ENCODE measurements around the gene PALB2.
"Not testable (repeated sequence)": the region's sequence is repeated elsewhere in the genome, so short reads cannot be mapped to it uniquely, and the experiment has no call there.

PALB2 gene

DNA sequence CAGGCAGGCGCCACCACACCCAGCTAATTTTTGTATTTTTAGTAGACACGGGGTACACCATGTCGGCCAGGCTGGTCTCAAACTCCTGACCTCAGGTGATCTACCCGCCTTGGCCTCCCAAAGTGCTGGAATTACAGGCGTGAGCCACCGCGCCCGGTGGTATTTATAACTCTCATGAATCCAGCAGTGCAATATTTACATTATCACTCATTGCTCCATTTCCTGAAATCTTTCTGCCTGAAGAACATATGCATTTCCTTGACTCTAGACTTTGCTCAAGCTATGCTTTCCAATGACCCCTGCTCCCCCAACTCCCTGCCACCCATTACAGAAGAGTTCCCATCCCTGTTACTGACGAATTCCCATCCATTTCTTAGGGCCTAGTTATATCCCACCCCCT is 25.3 kb downstream of the PALB2 start:
- H3K36me3 ChIP-seq (replicated peaks), result peaks cover 49% of the 10 kb centered on the region
- in situ Hi-C loops (cut with MboI; ENCODE audit: low sequenced_read_pairs), result no loop called here
- DNase-seq (ENCODE audit: low spot score in 2 of 2), result no peak
- H3K27me3 ChIP-seq (ENCODE audit: low read depth), result no peaks in the 10 kb centered on the region
- H3K4me3 ChIP-seq, result no peak overlapping the region
- no peaks in the 10 kb centered on the region for H3K4me1 ChIP-seq
- H3K9me3 ChIP-seq, result no peaks in the 10 kb centered on the region

DNA sequence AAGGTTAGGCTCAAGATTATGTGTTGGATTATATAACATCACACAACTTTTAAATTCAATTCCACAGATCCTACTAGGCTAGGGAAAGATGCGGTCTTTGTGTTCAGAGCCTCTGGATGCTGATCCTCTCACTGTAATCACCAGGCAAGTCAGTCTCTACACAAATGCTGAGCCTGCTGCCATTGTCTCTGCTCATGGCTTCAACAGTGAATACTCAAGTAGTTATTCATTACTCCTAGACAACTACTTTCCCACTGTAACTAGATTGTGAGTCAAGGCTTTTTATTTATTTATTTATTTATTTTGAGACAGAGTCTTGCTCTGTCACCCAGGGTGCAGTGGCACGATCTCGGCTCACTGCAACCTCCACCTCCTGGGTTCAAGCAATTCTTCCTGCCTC is 29.2 kb downstream of the PALB2 start:
- Histone ChIP-seq H3K36me3 (replicated peaks) (peaks cover 31% of the 10 kb centered on the region), H3K4me1 (no peaks in the 10 kb centered on the region), H3K4me3 (no peak overlapping the region), H3K27me3 (ENCODE audit: low read depth) (no peaks in the 10 kb centered on the region), H3K9me3 (no peaks in the 10 kb centered on the region)
- in situ Hi-C loops (cut with MboI; ENCODE audit: low sequenced_read_pairs), result no loop called here
- no peak for DNase-seq (ENCODE audit: low spot score in 2 of 2)

DNA sequence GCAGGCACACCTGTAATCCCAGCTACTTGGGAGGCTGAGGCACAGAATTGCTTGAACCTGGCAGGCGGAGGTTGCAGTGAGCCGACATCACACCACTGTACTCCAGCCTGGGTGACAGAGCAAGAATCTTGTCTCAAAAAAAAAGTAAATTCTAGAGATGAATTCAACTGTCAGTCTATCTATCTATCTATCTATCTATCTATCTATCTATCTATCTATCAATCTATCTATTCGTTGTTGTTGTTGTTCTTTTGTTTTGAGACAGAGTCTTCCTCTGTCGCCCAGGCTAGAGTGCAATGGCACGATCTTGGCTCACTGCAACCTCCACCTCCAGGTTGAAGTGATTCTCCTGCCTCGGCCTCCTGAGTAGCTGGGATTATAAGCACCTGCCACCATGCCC is 30.2 kb downstream of the PALB2 start:
- H3K36me3 ChIP-seq (replicated peaks), result peaks cover 28% of the 10 kb centered on the region
- in situ Hi-C loops (cut with MboI; ENCODE audit: low sequenced_read_pairs); H3K4me1 ChIP-seq; DNase-seq (ENCODE audit: low spot score in 2 of 2); H3K9me3 ChIP-seq; H3K4me3 ChIP-seq; H3K27me3 ChIP-seq (ENCODE audit: low read depth): not testable (repeated sequence)

DNA sequence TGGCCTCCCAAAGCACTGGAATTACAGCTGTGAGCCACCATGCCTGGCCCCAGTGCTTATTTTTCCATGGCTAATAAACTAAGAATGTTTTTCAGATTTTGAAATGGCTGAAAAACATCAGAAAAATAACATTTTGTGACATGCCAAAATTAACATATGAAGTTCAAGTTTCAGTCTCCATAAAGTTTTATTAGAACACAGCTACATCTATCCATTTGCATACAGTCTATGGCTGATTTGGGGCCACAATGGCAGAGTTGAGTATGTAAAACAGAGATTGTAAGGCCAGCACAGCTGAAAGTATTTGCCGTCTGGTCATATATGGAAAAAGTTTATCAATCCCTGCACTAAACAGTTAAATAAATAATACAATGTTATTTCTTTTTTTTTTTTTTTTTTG is 31.2 kb downstream of the PALB2 start:
- no peaks in the 10 kb centered on the region for H3K9me3 ChIP-seq
- H3K4me3 ChIP-seq, result no peak overlapping the region
- H3K36me3 ChIP-seq (replicated peaks), result peaks cover 37% of the 10 kb centered on the region
- H3K27me3 ChIP-seq (ENCODE audit: low read depth), result no peaks in the 10 kb centered on the region
- in situ Hi-C loops (cut with MboI; ENCODE audit: low sequenced_read_pairs), result no loop called here
- H3K4me1 ChIP-seq, result no peaks in the 10 kb centered on the region
- no peak for DNase-seq (ENCODE audit: low spot score in 2 of 2)

DNA sequence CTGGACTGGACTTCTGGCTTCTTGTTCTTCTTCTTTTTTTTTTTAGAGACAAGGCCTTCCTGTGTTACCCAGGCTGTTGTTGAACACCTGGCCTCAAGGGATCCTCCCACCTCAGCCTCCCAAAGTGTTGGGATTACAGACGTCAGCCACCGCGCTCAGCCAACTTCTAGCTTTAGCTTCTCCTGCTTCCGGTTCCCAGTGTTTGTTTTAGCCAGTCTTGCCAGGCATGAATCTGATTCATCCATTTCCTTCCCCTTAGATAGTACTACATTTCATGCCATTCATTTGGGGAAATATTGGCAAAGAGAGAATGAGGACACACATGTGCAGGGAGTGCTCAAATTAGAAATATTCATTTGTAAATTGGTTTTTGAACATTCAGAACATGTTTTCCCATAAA is 32.9 kb downstream of the PALB2 start:
- Histone ChIP-seq H3K4me3 (no peak overlapping the region), H3K4me1 (no peaks in the 10 kb centered on the region), H3K27me3 (ENCODE audit: low read depth) (no peaks in the 10 kb centered on the region), H3K9me3 (no peaks in the 10 kb centered on the region), H3K36me3 (replicated peaks) (peaks cover 38% of the 10 kb centered on the region)
- in situ Hi-C loops (cut with MboI; ENCODE audit: low sequenced_read_pairs), result no loop called here
- no peak for DNase-seq (ENCODE audit: low spot score in 2 of 2)

DNA sequence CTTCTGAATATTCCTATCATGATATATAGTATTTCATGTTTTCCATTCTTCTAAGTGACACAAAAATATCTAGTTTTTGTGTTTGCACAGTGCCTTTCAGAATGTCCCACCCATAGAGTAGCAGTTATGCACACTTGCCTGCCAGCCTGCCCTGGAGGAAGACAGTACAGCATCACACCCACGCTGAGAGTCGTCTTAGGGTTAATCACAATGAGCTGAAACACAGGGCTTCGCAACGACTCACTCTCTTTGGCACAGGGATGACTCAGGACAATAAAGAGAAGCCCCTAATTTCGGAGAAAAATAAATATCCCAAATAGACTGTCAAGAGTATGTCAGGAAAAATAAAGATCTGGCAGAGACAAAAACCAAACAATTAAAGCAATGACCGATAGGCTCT is 33.4 kb downstream of the PALB2 start:
- no peaks in the 10 kb centered on the region for H3K4me1 ChIP-seq
- no peak for DNase-seq (ENCODE audit: low spot score in 2 of 2)
- peaks cover 40% of the 10 kb centered on the region for H3K36me3 ChIP-seq (replicated peaks)
- no peaks in the 10 kb centered on the region for H3K9me3 ChIP-seq
- H3K4me3 ChIP-seq, result no peak overlapping the region
- in situ Hi-C loops (cut with MboI; ENCODE audit: low sequenced_read_pairs), result no loop called here
- no peaks in the 10 kb centered on the region for H3K27me3 ChIP-seq (ENCODE audit: low read depth)

GRCh38 chr16:23597003-23597756 is 43.9 kb downstream of the PALB2 start:
- in situ Hi-C loops (cut with MboI; ENCODE audit: low sequenced_read_pairs), result loop anchor here (5.0 kb wide), 1 partner anchor 45 kb away; the partner anchor contains the start of genes DCTN5 and PALB2
- no peaks in the 10 kb centered on the region for H3K9me3 ChIP-seq
- no peaks in the 10 kb centered on the region for H3K27me3 ChIP-seq (ENCODE audit: low read depth)
- peak; percentile 71 to 82 for DNase-seq (ENCODE audit: low spot score in 2 of 2)
- H3K4me3 ChIP-seq, result no peak overlapping the region
- H3K36me3 ChIP-seq (replicated peaks), result peaks cover 30% of the 10 kb centered on the region
- peaks cover 28% of the 10 kb centered on the region for H3K4me1 ChIP-seq

GRCh38 chr16:23595951-23596720 is 45.0 kb downstream of the PALB2 start, which contains the start of gene NDUFAB1:
NDUFAB1 (minus strand) TSS chr16:23596316; CDS start chr16:23596290, 26 bp downstream.
- peaks cover 37% of the 10 kb centered on the region for H3K36me3 ChIP-seq (replicated peaks)
- H3K4me3 ChIP-seq, result peak within 1 kb of the TSS; percentile 96
- H3K4me1 ChIP-seq, result peaks cover 28% of the 10 kb centered on the region
- in situ Hi-C loops (cut with MboI; ENCODE audit: low sequenced_read_pairs), result loop anchor here (5.0 kb wide), 1 partner anchor 46 kb away; the partner anchor contains the start of genes DCTN5 and PALB2
- no peaks in the 10 kb centered on the region for H3K27me3 ChIP-seq (ENCODE audit: low read depth)
- DNase-seq (ENCODE audit: low spot score in 2 of 2), result peak; percentile 75 to 91
- no peaks in the 10 kb centered on the region for H3K9me3 ChIP-seq

DNA sequence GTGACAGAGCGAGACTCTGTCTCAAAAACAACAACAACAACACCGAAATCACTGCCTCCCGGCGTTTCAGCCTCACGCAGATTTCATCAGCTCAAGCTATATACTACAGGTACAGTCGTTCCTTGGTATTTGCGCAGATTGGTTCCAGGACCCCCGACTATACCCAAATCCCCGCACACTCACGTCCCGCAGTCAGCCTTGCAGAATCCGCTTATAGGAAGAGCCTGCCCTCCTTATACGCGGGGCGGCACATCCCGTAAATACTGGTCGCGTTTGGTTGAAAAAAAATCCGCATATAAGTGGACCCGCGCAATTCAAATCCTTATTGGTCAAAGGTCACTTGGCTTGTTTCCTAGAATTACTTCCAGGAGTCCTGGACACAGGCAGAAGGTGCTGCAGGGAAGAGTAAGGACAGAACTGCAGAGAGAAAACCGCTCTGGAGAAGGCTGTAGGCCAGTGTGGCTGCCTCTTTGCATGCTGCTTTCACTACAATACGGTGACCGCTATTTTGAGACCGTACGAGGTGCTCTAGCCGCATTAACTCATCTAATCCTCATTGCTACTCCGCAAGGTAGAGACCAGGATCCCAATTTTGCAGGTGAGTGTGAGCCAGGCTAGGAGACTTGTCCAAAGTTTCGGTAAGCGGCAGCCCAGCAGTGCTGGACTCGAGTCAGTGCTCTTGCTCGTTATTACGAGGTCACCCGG is 45.7 kb downstream of the PALB2 start:
- in situ Hi-C loops (cut with MboI; ENCODE audit: low sequenced_read_pairs), result loop anchor here (5.0 kb wide), 1 partner anchor 47 kb away; the partner anchor contains the start of genes DCTN5 and PALB2
- no peaks in the 10 kb centered on the region for H3K9me3 ChIP-seq
- peak overlapping the region; percentile 96 for H3K4me3 ChIP-seq
- H3K27me3 ChIP-seq (ENCODE audit: low read depth), result no peaks in the 10 kb centered on the region
- peaks cover 45% of the 10 kb centered on the region for H3K36me3 ChIP-seq (replicated peaks)
- DNase-seq (ENCODE audit: low spot score in 2 of 2), result no peak
- peaks cover 20% of the 10 kb centered on the region for H3K4me1 ChIP-seq

DNA sequence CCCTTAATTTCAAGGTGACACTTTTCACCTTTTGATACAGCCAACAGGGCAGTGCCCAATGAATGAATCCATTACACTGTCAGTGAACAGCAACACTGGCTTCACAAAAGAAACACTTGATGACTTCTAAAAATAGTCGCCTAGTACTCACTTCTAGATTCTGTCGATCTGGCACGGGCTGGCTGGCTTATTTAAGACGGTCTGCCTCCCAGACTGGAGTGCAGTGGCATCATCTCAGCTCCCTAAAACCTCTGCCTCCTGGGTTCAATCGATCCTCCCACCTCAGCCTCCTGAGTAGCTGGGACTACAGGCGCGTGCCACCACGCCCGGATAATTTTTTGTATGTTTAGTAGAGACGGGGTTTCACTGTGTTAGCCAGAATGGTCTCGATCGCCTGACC is 46.9 kb downstream of the PALB2 start:
- in situ Hi-C loops (cut with MboI; ENCODE audit: low sequenced_read_pairs), result no loop called here
- H3K36me3 ChIP-seq (replicated peaks), result peaks cover 53% of the 10 kb centered on the region
- no peak for DNase-seq (ENCODE audit: low spot score in 2 of 2)
- H3K27me3 ChIP-seq (ENCODE audit: low read depth), result no peaks in the 10 kb centered on the region
- peaks cover 15% of the 10 kb centered on the region for H3K4me1 ChIP-seq
- H3K9me3 ChIP-seq, result no peaks in the 10 kb centered on the region
- H3K4me3 ChIP-seq, result no peak overlapping the region

DNA sequence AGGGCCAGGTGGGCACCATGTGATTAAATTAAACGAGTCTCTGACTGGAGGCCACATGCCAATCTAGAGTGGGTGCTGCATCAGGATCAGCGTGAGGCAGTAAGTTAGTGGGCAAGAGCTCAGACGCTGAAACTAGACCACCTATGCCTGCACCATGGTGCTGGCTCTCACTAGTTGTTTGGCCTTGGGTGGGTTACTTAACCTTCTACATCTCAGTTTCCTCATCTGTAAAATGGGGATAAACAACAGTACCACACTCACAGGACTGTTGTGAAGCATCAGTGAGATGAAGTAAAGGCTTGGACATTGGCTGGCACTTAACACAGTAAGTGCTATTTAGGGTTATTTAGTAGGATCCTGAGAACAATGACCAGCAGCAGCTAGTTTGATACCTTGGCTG is 50.9 kb downstream of the PALB2 start:
- no peak for DNase-seq (ENCODE audit: low spot score in 2 of 2)
- Histone ChIP-seq H3K27me3 (ENCODE audit: low read depth) (no peaks in the 10 kb centered on the region), H3K9me3 (no peaks in the 10 kb centered on the region), H3K4me1 (no peaks in the 10 kb centered on the region), H3K4me3 (no peak overlapping the region), H3K36me3 (replicated peaks) (peaks cover 93% of the 10 kb centered on the region)
- in situ Hi-C loops (cut with MboI; ENCODE audit: low sequenced_read_pairs), result no loop called here

DNA sequence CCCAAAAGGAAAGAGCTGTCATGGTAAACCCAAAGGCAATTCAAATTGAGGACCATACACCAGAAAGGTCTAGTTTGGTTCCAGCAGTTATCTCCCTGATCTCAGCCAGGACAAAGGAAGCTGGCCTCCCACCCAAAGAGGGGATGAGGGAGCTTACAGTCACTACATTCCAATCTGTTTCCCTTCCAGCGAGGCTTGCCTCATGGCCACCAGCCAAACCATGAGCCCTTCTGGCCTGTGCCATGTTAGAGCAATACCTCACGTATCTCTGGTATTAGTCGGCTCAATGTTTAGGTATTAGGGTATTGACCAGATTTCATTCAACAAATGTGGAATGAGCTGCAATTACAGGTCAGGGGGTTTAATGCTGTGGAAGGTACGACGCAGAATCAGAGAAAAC is 53.4 kb downstream of the PALB2 start:
- H3K4me1 ChIP-seq, result no peaks in the 10 kb centered on the region
- no peak for DNase-seq (ENCODE audit: low spot score in 2 of 2)
- H3K9me3 ChIP-seq, result no peaks in the 10 kb centered on the region
- H3K36me3 ChIP-seq (replicated peaks), result peaks cover 82% of the 10 kb centered on the region
- H3K4me3 ChIP-seq, result no peak overlapping the region
- no peaks in the 10 kb centered on the region for H3K27me3 ChIP-seq (ENCODE audit: low read depth)
- in situ Hi-C loops (cut with MboI; ENCODE audit: low sequenced_read_pairs), result no loop called here

DNA sequence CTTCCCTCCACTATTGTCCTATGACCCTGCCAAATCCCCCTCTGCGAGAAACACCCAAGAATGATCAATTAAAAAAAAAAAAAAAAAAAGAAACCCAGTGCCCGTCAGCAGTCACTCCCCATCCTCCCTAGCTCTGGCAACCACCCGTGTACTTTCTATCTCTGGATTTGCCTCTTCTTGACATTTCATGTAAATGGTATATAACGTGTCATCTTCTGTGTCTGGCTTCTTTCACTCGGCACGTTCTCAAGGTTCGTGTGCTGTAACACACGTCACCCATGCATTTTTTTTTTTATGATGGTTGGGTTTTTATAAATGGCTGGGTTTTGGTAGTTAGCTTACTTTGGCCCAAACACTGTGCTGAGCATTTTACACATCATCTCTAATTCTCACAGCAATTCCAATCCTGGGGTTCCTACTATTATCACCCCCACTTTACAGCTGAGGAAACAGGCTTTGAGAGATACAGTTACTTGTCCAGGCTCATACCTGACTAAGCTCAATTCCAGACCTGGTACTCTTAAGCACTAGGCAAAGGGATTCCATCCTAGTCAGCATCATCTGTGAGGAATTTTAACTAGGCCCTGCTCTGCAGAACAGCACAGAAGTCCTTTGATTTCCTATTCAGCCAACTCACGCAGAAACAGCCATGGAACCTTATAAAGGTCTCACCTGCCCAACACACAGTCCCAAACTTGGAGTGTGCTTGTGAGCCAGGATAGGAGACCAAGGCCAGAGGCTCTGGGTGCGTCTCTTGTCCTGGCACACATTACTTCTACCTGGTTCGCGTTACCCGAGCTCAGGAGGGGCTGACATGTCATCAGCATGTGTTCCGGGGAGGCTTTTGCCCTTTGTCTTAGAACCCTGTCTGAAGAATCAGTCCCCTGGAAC is 56.7 kb downstream of the PALB2 start:
- no peak for DNase-seq (ENCODE audit: low spot score in 2 of 2)
- H3K36me3 ChIP-seq (replicated peaks), result peaks cover 83% of the 10 kb centered on the region
- H3K4me1 ChIP-seq, result no peaks in the 10 kb centered on the region
- in situ Hi-C loops (cut with MboI; ENCODE audit: low sequenced_read_pairs), result no loop called here
- no peaks in the 10 kb centered on the region for H3K27me3 ChIP-seq (ENCODE audit: low read depth)
- H3K4me3 ChIP-seq, result no peak overlapping the region
- H3K9me3 ChIP-seq, result no peaks in the 10 kb centered on the region

All from HAP-1 (cell line).